GM12865 (cell line): ENCODE results near the gene SCRG1.

Experiments
- DNase-seq: peaks from one replicate; pipeline ENCODE4 v3.0.0; 2010; ENCODE audit warnings: low read depth
- H3K4me3 ChIP-seq: 2 replicates; pipeline ENCODE4 v1.5.1; 2011; ENCODE audit warnings: mild to moderate bottlenecking, low read depth, low read length, control low read depth
- TF ChIP-seq, protein P1 (sequence below): IDR thresholded peaks from 2 replicates; pipeline ENCODE4 v1.5.1; 2011; ENCODE audit warnings: low read length, control low read depth, low read depth, inconsistent platforms; ENCODE audit not compliant: insufficient read depth; ENCODE audit errors: missing control alignments

SCRG1 gene

DNA sequence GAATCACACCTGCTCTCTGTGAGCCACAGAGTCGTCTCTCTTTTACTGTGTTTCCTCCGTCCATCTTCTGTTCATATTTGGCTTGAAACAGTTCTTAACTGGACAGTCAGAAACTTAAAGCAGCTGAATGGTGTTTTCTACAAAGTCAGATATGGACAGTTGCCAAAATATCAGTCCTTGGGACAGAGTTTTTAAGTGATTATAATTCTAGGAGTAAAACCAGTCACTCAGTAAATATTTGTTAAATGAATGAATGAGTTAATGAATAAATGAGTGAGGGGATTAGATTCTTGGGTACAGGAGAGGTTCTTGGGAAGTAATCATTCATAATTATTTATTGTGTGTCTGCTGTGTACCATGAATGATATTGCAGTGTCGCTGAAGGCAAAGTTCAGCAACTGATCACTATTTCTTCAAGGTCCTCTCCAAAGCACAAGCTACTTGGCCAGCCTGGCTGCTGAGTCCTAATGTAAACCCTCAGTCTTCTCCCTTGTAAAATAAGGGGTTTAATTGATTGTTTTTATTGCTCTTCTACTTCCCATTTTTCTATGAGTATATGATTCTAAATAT is 5.5 kb upstream of the SCRG1 start:
- DNase-seq = no peak
- H3K4me3 ChIP-seq = no peak overlapping the region
- TF ChIP-seq, protein P1, sequence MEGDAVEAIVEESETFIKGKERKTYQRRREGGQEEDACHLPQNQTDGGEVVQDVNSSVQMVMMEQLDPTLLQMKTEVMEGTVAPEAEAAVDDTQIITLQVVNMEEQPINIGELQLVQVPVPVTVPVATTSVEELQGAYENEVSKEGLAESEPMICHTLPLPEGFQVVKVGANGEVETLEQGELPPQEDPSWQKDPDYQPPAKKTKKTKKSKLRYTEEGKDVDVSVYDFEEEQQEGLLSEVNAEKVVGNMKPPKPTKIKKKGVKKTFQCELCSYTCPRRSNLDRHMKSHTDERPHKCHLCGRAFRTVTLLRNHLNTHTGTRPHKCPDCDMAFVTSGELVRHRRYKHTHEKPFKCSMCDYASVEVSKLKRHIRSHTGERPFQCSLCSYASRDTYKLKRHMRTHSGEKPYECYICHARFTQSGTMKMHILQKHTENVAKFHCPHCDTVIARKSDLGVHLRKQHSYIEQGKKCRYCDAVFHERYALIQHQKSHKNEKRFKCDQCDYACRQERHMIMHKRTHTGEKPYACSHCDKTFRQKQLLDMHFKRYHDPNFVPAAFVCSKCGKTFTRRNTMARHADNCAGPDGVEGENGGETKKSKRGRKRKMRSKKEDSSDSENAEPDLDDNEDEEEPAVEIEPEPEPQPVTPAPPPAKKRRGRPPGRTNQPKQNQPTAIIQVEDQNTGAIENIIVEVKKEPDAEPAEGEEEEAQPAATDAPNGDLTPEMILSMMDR = no peak

DNA sequence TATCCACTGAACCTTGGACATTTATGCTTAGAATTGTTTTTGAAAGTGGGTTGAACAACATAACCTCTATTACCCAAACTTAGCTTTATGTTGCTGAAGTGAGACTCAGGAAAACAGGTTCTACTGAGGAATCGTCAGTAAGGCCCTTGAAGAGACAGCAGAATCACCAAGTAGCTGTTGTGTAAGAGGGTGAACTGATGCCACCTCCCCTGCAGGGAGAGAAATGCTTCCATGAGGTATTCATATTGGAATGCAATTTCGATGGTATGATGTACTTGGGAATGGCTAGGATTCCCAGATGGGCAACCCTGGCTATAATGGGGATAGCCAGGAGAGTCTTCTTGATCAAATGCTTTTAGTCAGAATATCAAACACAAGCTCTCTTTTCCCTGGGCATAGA is 4.1 kb upstream of the SCRG1 start:
- DNase-seq = no peak
- TF ChIP-seq, protein P1 = no peak
- H3K4me3 ChIP-seq = no peak overlapping the region

DNA sequence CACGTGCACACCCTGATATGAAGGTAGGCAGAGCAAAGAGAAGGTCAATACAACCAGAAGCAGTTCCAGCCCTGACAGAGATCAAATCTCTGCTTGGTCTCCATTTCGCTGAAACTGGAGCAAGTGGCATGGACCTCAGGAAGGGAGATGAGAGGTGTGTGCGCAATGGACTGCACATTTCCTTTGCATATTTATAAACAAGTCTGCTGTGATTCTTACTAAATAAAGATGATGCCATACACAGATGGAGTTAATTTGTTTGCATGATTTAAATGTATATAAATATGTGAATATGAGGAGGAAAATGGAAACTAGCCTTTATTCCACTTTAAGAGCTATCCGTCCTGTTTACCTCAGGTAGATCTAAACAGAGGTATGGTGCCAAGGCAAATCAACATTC is 2.1 kb upstream of the SCRG1 start:
- no peak for DNase-seq
- TF ChIP-seq, protein P1 = no peak
- H3K4me3 ChIP-seq = no peak overlapping the region

DNA sequence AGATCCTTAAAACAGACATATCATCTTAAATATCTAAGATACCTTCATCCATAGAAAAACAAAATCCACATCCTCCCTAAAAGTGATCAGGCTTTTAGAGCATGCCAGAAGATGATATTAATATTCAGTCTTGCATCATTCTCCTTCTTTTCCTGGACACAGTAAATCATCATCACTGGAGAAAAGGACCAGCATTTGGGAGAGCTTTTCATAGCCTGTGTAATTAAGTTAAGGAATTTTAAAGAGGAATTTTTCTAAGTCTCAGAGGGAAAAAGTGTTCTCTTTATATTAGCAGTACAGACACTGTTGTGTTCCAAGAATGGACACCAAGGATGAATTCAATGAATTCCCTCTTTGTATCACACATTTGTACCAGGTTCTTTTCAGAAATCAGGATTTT is 696 bp downstream of the SCRG1 start:
- no peak for DNase-seq
- TF ChIP-seq, protein P1 = no peak

DNA sequence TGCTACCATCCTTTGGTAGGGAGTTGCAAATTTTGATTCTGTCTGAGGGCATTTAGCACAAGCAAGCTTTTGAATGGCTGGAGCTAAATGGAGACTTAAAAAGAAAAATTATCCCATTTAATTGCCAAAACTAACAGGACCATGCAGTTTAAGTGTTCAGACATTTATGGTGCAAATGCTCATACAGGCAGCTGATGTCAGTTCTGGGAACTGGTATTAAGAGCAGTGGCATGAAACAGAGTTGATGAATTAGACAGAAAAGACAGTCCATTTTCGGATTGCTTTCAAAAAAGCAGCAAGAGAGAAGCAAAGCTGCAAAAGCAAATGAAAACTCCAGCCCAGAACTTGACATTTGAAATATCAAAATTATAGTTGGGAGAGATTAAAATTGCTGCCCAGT is 1.3 kb downstream of the SCRG1 start:
- TF ChIP-seq, protein P1 = no peak
- H3K4me3 ChIP-seq = no peak overlapping the region
- DNase-seq = no peak

More for the DNA sequence above, 696 bp downstream of the SCRG1 start:
- no peak overlapping the region for H3K4me3 ChIP-seq

DNA sequence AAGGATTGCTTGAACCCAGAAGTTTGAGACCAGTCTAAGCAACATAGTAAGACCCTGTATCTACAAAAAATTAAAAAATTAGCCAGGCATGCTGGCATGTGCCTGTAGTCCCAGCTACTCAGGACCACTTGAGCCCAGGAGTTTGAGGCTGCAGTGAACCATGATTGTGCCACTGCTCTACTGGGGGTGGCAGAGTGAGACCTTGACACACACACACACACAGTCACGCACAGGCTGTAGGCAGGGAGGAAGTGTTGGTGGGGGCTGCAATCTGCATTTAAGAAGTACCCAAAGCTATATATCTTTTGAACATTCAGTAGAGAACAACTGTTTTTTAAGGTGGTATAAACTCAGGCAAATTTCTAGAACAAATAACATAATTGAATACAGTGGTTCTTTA is 7.2 kb downstream of the SCRG1 start:
- TF ChIP-seq, protein P1 = no peak

DNA sequence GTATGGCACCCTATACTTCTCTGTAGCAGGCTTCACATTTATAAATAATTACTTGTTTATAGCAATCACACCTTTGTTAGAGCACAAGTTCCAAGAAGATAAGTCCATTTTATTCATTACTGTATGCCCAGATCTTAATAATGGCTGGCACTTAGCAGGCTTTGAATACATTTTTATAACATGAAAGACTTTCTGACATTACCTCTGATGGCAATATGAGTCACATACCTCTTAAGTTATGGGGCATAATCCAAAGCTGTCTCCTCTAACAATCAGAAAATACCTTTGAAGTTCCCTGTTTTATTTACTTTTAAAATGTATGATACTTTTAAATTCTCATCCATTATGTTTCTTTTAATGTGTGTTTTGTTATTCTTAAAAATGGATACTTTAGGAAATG is 12.2 kb downstream of the SCRG1 start:
- TF ChIP-seq, protein P1 = no peak
- DNase-seq = no peak
- no peak overlapping the region for H3K4me3 ChIP-seq

More for the DNA sequence above, 7.2 kb downstream of the SCRG1 start:
- no peak for DNase-seq
- no peak overlapping the region for H3K4me3 ChIP-seq
